Tibial artery (tissue), 4 donors: ENCODE data around the gene CTIF.

ENCODE experiments used
- DNase-seq, 2 donors: peaks; one replicate each; pipeline ENCODE4 v3.0.0-alpha.2; 2019
- H3K27ac ChIP-seq, 2 donors: fragments of 200-600 bp; sonication (generic) in 1 of 2; 1 replicate in 1 of 2; 2 replicates in 1 of 2; pipeline ENCODE4 v1.5.1; 2018 to 2019; ENCODE audit warnings: mild to moderate bottlenecking in 1 of 2
- H3K27me3 ChIP-seq, 2 donors: fragments of 200-600 bp; sonication (generic) in 1 of 2; one replicate each; pipeline versions ENCODE4 v1.5.1 to v1.6.0; 2016 to 2019
- H3K36me3 ChIP-seq, 3 donors: fragments of 200-600 bp; sonication (generic) in 2 of 3; one replicate each; pipeline ENCODE4 v1.5.1; 2016 to 2019; ENCODE audit warnings: mild to moderate bottlenecking in 2 of 3
- H3K4me1 ChIP-seq, 4 donors: fragments of 200-600 bp; sonication (generic) in 2 of 4; 1 replicate in 3 of 4; 2 replicates in 1 of 4; pipeline ENCODE4 v1.5.1; 2016 to 2019
- H3K4me3 ChIP-seq, 2 donors: fragments of 200-600 bp; sonication (generic) in 1 of 2; 1 replicate in 1 of 2; 2 replicates in 1 of 2; pipeline ENCODE4 v1.5.1; 2018 to 2019; ENCODE audit warnings: mild to moderate bottlenecking in 2 of 2
- H3K9me3 ChIP-seq, 3 donors: fragments of 200-600 bp; sonication (generic) in 1 of 3; one replicate each; pipeline ENCODE4 v1.5.1; 2016 to 2019
- CTCF ChIP-seq, 2 experiments: fragments of 200-600 bp in 1 of 2; fragments of 450-650 bp in 1 of 2; IDR thresholded peaks; one replicate each; pipeline ENCODE4 v1.5.1; 2017 to 2019; ENCODE audit warnings: antibody characterized with exemption in 2 of 2, mild to moderate bottlenecking in 1 of 2, moderate library complexity in 1 of 2
- intact Hi-C: fragments of 100-400 bp; cut with DNase I; formaldehyde crosslinking; loops from one replicate; pipeline ENCODE4 v1.15.0; 2023; ENCODE audit warnings: low total_unique reads

Gene CTIF

GRCh38 chr18:48875942-48876511, 337.2 kb downstream of the CTIF start:
- DNase-seq, result peak in 1 of 2 donors; percentile 67
- intact Hi-C loops, result no loop called here
- H3K27ac ChIP-seq, result peak overlapping the region in 1 of 2 donors; percentile 82
- TF ChIP-seq CTCF (IDR thresholded peaks at IDR 0.05), result peak in 1 of 2 experiments; percentile 9
- H3K4me1 ChIP-seq, result peaks cover 0 to 50% (median 35%) of the 10 kb centered on the region in 4 donors
- no peaks in the 10 kb centered on the region for H3K27me3 ChIP-seq
- H3K4me3 ChIP-seq, result no peak overlapping the region
- no peaks in the 10 kb centered on the region for H3K9me3 ChIP-seq
- no peaks in the 10 kb centered on the region for H3K36me3 ChIP-seq

GRCh38 chr18:48876590-48876989, 337.8 kb downstream of the CTIF start:
- Histone ChIP-seq H3K36me3 (no peaks in the 10 kb centered on the region), H3K4me3 (no peak overlapping the region), H3K27ac (peak overlapping the region in 1 of 2 donors; percentile 82), H3K27me3 (no peaks in the 10 kb centered on the region), H3K4me1 (peaks cover 0 to 50% (median 35%) of the 10 kb centered on the region in 4 donors), H3K9me3 (no peaks in the 10 kb centered on the region)
- no peak for TF ChIP-seq CTCF (IDR thresholded peaks at IDR 0.05)
- DNase-seq, result peak in 1 of 2 donors; percentile 48
- intact Hi-C loops, result no loop called here

GRCh38 chr18:48877941-48878340, 339.1 kb downstream of the CTIF start:
- Histone ChIP-seq H3K9me3 (no peaks in the 10 kb centered on the region), H3K4me1 (peaks cover 0 to 38% (median 26%) of the 10 kb centered on the region in 4 donors), H3K36me3 (no peaks in the 10 kb centered on the region), H3K27ac (no peak overlapping the region), H3K4me3 (no peak overlapping the region), H3K27me3 (no peaks in the 10 kb centered on the region)
- no peak for TF ChIP-seq CTCF (IDR thresholded peaks at IDR 0.05)
- intact Hi-C loops, result no loop called here
- peak in 1 of 2 donors; percentile 49 for DNase-seq

GRCh38 chr18:48878471-48878870, 339.6 kb downstream of the CTIF start:
- Histone ChIP-seq H3K9me3 (no peaks in the 10 kb centered on the region), H3K27me3 (no peaks in the 10 kb centered on the region), H3K4me1 (peaks cover 0 to 32% (median 21%) of the 10 kb centered on the region in 4 donors), H3K36me3 (no peaks in the 10 kb centered on the region), H3K27ac (no peak overlapping the region), H3K4me3 (no peak overlapping the region)
- no peak for TF ChIP-seq CTCF (IDR thresholded peaks at IDR 0.05)
- peak in 1 of 2 donors; percentile 63 for DNase-seq
- intact Hi-C loops, result no loop called here

- peak in 1 of 2 donors; percentile 61 for DNase-seq
- H3K4me1 ChIP-seq, result peaks cover 0 to 27% (median 18%) of the 10 kb centered on the region in 4 donors
- TF ChIP-seq CTCF (IDR thresholded peaks at IDR 0.05), result no peak
- no peak overlapping the region for H3K27ac ChIP-seq
- intact Hi-C loops, result no loop called here
- no peaks in the 10 kb centered on the region for H3K9me3 ChIP-seq
- H3K4me3 ChIP-seq, result no peak overlapping the region
- no peaks in the 10 kb centered on the region for H3K27me3 ChIP-seq
- no peaks in the 10 kb centered on the region for H3K36me3 ChIP-seq
Measured at GRCh38 chr18:48879008-48879431, 340.2 kb downstream of the CTIF start.
